Mucosa of descending colon (tissue), 3 donors: ENCODE measurements around the gene ANKRD42. TPM values are rescaled to one million over a fixed set of nuclear protein-coding genes. Genes with fewer than 3 reads are reported as not detected.
"Not testable (repeated sequence)": the region's sequence is repeated elsewhere in the genome, so short reads cannot be mapped to it uniquely, and the experiment has no call there.

Source experiments
- ATAC-seq: fragments of 200-7000 bp; cut with Tn5 transposase; one replicate; pipeline ENCODE4 v1.9.1; 2020; ENCODE audit warnings: mild to moderate bottlenecking, moderate library complexity
- DNase-seq, 3 donors: peaks; one replicate each; pipeline ENCODE4 v3.0.0-alpha.2; 2020
- H3K36me3 ChIP-seq: fragments of 200-600 bp; one replicate; pipeline ENCODE4 v1.8.0; 2021; ENCODE audit warnings: low read depth, mild to moderate bottlenecking
- H3K4me1 ChIP-seq: fragments of 200-600 bp; one replicate; pipeline ENCODE4 v1.8.0; 2021; ENCODE audit warnings: low read depth, mild to moderate bottlenecking
- H3K4me3 ChIP-seq: fragments of 200-600 bp; one replicate; pipeline ENCODE4 v1.8.0; 2021; ENCODE audit warnings: mild to moderate bottlenecking
- H3K9me3 ChIP-seq: fragments of 200-600 bp; one replicate; pipeline ENCODE4 v1.8.0; 2021; ENCODE audit warnings: mild to moderate bottlenecking
- intact Hi-C, 2 donors: fragments of 100-400 bp; cut with DNase I in 1 of 2; cut with micrococcal nuclease in 1 of 2; formaldehyde crosslinking; loops; one replicate each; pipeline versions ENCODE4 v1.11.0 to v1.11.1; 2022; cut with DNase I, micrococcal nuclease
- total RNA-seq, 3 donors: library from RNA; stranded (reverse); fragmentation: NEBNext Ultra II Directional in 2 of 3; extraction: Animal tissue kit (Norgen Biotek cat#: 25700) in 2 of 3; gene quantifications; one replicate each; pipeline versions ENCODE4 v1.2.1 to v1.2.4, GENCODE V29; 2021 to 2023
- TF ChIP-seq, protein P1 (sequence below): fragments of 200-600 bp; IDR thresholded peaks from one replicate; pipeline ENCODE4 v1.8.0; 2022; ENCODE audit warnings: antibody characterized with exemption, mild to moderate bottlenecking
- donor health status: DM: no; HTN: no; CAD: no; lungs with moderate emphysema.
- donor health status: DM: no; HTN: no; CAD: no.
- donor health status: DM: no; HTN: yes; CAD: no.

The ANKRD42 gene
- total RNA-seq, 3 donors from 2014 or later, result 7.7 to 15.3 (median 9.3) TPM

GRCh38 chr11:83257761-83258168 is 64.3 kb downstream of the ANKRD42 start:
- peak; percentile 52 for ATAC-seq
- Histone ChIP-seq H3K36me3 (peaks cover 6% of the 10 kb centered on the region), H3K4me1 (no peaks in the 10 kb centered on the region), H3K4me3 (no peak overlapping the region), H3K9me3 (no peaks in the 10 kb centered on the region)
- TF ChIP-seq, protein P1, sequence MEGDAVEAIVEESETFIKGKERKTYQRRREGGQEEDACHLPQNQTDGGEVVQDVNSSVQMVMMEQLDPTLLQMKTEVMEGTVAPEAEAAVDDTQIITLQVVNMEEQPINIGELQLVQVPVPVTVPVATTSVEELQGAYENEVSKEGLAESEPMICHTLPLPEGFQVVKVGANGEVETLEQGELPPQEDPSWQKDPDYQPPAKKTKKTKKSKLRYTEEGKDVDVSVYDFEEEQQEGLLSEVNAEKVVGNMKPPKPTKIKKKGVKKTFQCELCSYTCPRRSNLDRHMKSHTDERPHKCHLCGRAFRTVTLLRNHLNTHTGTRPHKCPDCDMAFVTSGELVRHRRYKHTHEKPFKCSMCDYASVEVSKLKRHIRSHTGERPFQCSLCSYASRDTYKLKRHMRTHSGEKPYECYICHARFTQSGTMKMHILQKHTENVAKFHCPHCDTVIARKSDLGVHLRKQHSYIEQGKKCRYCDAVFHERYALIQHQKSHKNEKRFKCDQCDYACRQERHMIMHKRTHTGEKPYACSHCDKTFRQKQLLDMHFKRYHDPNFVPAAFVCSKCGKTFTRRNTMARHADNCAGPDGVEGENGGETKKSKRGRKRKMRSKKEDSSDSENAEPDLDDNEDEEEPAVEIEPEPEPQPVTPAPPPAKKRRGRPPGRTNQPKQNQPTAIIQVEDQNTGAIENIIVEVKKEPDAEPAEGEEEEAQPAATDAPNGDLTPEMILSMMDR, result no peak
- intact Hi-C loops, result no loop called here
- DNase-seq, result no peak

DNA sequence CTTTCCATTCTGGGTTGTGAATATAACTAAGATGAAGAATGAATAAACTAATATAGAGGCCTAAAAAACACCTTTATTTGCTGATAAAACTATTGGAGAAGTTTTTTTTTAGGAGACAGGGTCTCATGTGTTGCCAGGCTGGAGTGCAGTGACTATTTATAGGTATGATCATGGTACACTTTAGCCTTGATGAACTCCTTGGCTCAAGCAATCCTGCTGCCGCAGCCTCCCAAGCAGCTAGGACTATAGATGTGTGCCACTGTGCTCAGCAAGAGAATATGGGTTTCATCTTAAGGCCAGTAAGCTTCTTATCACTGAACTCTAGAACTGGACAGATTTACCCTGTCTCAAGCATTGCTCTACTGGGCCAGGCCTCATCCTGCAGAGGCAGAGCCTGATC is 66.0 kb downstream of the ANKRD42 start:
- Histone ChIP-seq H3K9me3 (no peaks in the 10 kb centered on the region), H3K4me1 (no peaks in the 10 kb centered on the region), H3K36me3 (peaks cover 6% of the 10 kb centered on the region), H3K4me3 (no peak overlapping the region)
- intact Hi-C loops, result no loop called here
- TF ChIP-seq, protein P1, result no peak
- DNase-seq (no peak), ATAC-seq (no peak)

GRCh38 chr11:83265331-83265730 is 71.8 kb downstream of the ANKRD42 start:
- no peaks in the 10 kb centered on the region for H3K4me1 ChIP-seq
- ATAC-seq, result no peak
- intact Hi-C loops, result no loop called here
- H3K36me3 ChIP-seq, result no peaks in the 10 kb centered on the region
- DNase-seq, result no peak
- TF ChIP-seq, protein P1, result no peak
- H3K4me3 ChIP-seq, result no peak overlapping the region
- H3K9me3 ChIP-seq, result no peaks in the 10 kb centered on the region

DNA sequence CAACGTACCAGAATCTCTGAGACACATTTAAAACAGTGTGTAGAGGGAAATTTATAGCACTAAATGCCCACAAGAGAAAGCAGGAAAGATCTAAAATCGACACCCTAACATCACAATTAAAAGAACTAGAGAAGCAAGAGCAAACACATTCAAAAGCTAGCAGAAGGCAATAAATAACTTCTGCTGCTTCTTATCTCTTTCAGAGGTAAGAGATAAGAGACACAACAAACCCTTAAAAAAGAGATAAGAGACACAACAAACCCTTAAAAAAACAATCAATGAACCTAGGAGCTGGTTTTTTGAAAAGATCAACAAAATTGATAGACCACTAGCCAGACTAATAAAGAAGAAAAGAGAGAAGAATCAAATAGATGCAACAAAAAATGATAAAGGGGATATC is 75.6 kb downstream of the ANKRD42 start:
- H3K9me3 ChIP-seq, H3K4me3 ChIP-seq, intact Hi-C loops, ATAC-seq, H3K4me1 ChIP-seq, DNase-seq: not testable (repeated sequence)
- H3K36me3 ChIP-seq, result peaks cover 12% of the 10 kb centered on the region

DNA sequence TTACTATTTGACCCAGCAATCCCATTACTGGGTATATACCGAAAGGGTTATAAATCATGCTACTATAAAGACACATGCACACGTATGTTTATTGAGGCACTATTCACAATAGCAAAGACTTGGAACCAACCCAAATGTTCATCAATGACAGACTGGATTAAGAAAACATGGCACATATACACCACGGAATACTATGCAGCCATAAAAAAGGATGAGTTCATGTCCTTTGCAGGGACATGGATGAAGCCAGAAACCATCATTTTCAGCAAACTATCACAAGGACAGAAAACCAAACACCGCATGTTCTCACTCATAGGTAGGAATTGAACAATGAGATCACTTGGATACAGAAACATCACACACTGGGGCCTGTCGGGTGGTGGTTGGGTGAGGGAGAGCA is 78.2 kb downstream of the ANKRD42 start:
- ATAC-seq, H3K9me3 ChIP-seq, H3K4me3 ChIP-seq, H3K4me1 ChIP-seq, DNase-seq, intact Hi-C loops: not testable (repeated sequence)
- peaks cover 12% of the 10 kb centered on the region for H3K36me3 ChIP-seq

- intact Hi-C loops, result no loop called here
- no peak overlapping the region for H3K4me3 ChIP-seq
- peaks cover 12% of the 10 kb centered on the region for H3K36me3 ChIP-seq
- DNase-seq (no peak), ATAC-seq (no peak)
- peaks cover 3% of the 10 kb centered on the region for H3K9me3 ChIP-seq
- H3K4me1 ChIP-seq, result no peaks in the 10 kb centered on the region
- TF ChIP-seq, protein P1, result no peak
Measured at GRCh38 chr11:83272627-83273026, 79.1 kb downstream of the ANKRD42 start.

DNA sequence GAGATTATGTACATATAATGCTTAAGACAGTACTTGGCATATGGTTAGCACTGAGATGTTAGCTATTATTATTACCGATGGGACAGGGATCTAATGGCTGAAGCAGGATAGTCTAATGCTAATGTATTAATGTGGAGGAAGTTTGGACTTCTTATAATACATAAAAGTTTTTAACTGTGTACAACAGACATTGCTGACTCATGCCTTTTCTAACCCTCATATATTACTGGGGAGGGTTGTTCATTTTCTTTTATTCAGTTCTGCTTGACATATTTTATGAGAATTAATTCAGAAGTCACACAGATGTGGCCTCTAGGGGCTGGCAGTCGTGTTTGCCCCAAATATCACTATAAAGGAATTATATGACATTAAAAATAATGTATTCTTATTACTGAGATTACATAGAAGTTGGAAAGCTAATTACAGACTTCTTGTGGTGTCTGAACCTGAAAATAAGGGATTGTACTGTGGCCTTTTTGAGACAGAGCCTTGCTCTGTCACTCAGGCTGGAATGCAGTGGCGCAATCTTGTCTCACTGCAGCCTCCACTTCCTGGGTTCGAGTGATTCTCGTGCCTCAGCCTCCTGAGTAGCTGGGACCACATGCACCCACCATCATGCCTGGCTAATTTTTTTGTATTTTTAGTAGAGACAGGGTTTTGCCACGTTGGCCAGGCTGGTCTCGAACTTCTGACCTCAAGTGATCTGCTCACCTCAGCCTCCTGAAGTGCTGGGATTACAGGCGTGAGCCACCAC is 82.6 kb downstream of the ANKRD42 start:
- peaks cover 3% of the 10 kb centered on the region for H3K9me3 ChIP-seq
- ATAC-seq (no peak), DNase-seq (no peak)
- no peaks in the 10 kb centered on the region for H3K4me1 ChIP-seq
- TF ChIP-seq, protein P1, result no peak
- H3K36me3 ChIP-seq, result peaks cover 12% of the 10 kb centered on the region
- H3K4me3 ChIP-seq, result no peak overlapping the region
- intact Hi-C loops, result no loop called here
